K562 (cell line): ENCODE data around the gene NDUFA3. TPM values are rescaled to one million over a fixed set of nuclear protein-coding genes. Genes with fewer than 3 reads are reported as not detected.

Experiments
- CBFA2T2 ChIP-seq: fragments of 450-650 bp; conservative IDR thresholded peaks from 2 replicates; pipeline ENCODE4 v1.6.1; 2017; ENCODE audit warnings: mild to moderate bottlenecking
- FOXJ3 ChIP-seq: sonication (generic); formaldehyde crosslinking; IDR thresholded peaks from 2 replicates; pipeline ENCODE4 v1.4.0; 2020; ENCODE audit warnings: mild to moderate bottlenecking, missing genetic modification reagents
- RFX1 ChIP-seq: fragments of 450-650 bp; IDR thresholded peaks from 2 replicates; pipeline ENCODE4 v1.6.1; 2016; ENCODE audit warnings: mild to moderate bottlenecking, moderate library complexity
- ZBED1 ChIP-seq: IDR thresholded peaks from 2 replicates; pipeline ENCODE4 v1.6.1; 2014
- ZBTB11 ChIP-seq, 3 experiments: fragments of 200-800 bp in 1 of 3; fragments of 250-450 bp in 1 of 3; fragments of 450-650 bp in 1 of 3; sonication (Bioruptor Pico) in 1 of 3; sonication (Bioruptor generic) in 1 of 3; formaldehyde crosslinking in 1 of 3; IDR thresholded peaks; 2 replicates each; pipeline versions ENCODE4 v1.6.1 to v1.8.0; 2016 to 2022; ENCODE audit warnings: mild to moderate bottlenecking in 2 of 3, missing genetic modification characterization in 2 of 3, missing compliant biosample characterization in 1 of 3, moderate library complexity in 1 of 3
- ZBTB8A ChIP-seq: fragments of 450-650 bp; IDR thresholded peaks from 2 replicates; pipeline ENCODE4 v1.6.1; 2018; ENCODE audit warnings: mild to moderate bottlenecking, moderate library complexity; ENCODE audit not compliant: partially characterized antibody
- polyA plus RNA-seq, 8 experiments: library from polyadenylated mRNA; depleted of rRNA in 4 of 8; stranded (reverse) in 5 of 8; unstranded in 3 of 8; fragments of >200 nt; fragmentation: Nextera tagmentation in 2 of 8; fragmentation: Illumina TruSeq in 1 of 8; extraction: Ambion mirVana in 2 of 8; extraction: Trizol in 1 of 8; gene quantifications; 2 replicates each; pipeline versions ENCODE4 v1.2.1 to v1.2.3, GENCODE V29; 2011 to 2014; ENCODE audit warnings: inconsistent platforms in 1 of 8, missing spikeins in 1 of 8
- total RNA-seq, 7 experiments: library from RNA; depleted of rRNA in 6 of 7; stranded (reverse); fragments of >200 nt in 6 of 7; fragmentation: Illumina TruSeq in 2 of 7; extraction: Trizol in 2 of 7; gene quantifications; 2 replicates each; pipeline versions ENCODE4 v1.2.1 to v1.2.3, GENCODE V29; 2011 to 2021; ENCODE audit warnings: low replicate concordance in 1 of 7
- TF ChIP-seq, protein P1 (sequence below): fragments of 250-450 bp; sonication (Bioruptor Pico); IDR thresholded peaks from 2 replicates; pipeline ENCODE4 v1.9.0; 2021; ENCODE audit warnings: mild to moderate bottlenecking
- TF ChIP-seq, protein P2 (sequence below): sonication (generic); formaldehyde crosslinking; IDR thresholded peaks from 2 replicates; pipeline ENCODE4 v1.8.0; 2022; ENCODE audit warnings: mild to moderate bottlenecking, missing genetic modification reagents
- TF ChIP-seq, protein P3 (sequence below): sonication (generic); formaldehyde crosslinking; IDR thresholded peaks from 2 replicates; pipeline ENCODE4 v1.5.0; 2020; ENCODE audit warnings: missing genetic modification reagents
- TF ChIP-seq, protein P4 (sequence below): fragments of 200-800 bp; sonication (Bioruptor generic); IDR thresholded peaks from 2 replicates; pipeline ENCODE4 v1.6.1; 2016; ENCODE audit warnings: missing genetic modification characterization, missing compliant biosample characterization

Gene NDUFA3
- total and polyA plus RNA-seq, 9 of the 15 experiments (the other 6 are each of a cell fraction or from before 2014, with no cell fraction given): 39.2 to 279 (median 138) TPM

DNA sequence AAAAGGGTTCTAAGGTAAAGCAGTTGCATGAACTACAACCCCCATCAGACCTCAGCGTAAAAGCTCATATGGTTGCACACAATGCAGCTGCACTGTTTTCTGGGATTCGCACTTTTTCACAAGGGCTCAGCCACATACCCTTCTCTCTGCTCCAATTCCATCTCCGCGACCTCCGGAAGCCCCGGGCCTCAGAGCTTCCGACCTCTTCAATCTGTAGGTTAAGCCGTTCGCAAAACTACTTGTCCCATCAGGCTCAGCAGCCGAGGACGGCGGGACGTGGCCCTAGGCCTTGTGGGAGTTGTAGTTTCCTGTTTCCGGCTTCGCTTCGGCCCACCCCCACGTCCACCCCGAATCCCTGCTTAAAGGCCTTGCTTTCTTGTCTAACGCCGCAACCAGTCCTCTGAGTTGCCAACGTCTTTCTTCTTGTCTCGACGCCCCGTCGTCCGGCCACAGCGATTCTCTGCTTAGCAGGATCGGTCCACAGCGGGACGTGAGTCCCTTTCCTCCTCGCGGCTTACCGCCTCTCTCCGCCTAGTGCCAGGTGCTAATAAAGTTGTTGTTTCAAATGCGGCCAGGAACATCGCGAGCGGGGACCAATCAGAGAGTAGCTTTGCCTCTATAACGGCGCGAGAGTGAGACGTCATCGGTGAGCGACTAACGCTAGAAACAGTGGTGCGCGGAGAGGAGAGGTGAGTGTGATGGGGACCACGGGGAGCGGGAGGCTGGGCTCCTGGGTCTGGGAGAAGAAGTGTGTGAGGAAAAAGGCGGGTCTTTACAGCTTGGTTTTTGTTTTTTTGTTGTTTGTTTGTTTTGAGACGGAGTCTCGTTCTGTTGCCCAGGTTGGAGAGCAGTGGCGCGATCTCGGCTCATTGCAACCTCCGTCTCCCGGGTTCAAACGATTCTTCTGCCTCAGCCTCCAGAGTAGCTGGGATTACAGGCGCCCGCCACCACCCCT lies 12.7 kb downstream of the NDUFA3 start, which contains the start of the genes PRPF31 and TFPT (continued):
- peak; percentile 54 for TF ChIP-seq ZBTB8A
- peak in 1 of 3 experiments; percentile 85; a peak in 2 of 6 replicates for TF ChIP-seq ZBTB11 (CRISPR knock-in tag; IDR thresholded peaks at IDR 0.05)
- TF ChIP-seq, protein P1, sequence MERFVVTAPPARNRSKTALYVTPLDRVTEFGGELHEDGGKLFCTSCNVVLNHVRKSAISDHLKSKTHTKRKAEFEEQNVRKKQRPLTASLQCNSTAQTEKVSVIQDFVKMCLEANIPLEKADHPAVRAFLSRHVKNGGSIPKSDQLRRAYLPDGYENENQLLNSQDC (CRISPR knock-in tag): no peak
- TF ChIP-seq, protein P2, sequence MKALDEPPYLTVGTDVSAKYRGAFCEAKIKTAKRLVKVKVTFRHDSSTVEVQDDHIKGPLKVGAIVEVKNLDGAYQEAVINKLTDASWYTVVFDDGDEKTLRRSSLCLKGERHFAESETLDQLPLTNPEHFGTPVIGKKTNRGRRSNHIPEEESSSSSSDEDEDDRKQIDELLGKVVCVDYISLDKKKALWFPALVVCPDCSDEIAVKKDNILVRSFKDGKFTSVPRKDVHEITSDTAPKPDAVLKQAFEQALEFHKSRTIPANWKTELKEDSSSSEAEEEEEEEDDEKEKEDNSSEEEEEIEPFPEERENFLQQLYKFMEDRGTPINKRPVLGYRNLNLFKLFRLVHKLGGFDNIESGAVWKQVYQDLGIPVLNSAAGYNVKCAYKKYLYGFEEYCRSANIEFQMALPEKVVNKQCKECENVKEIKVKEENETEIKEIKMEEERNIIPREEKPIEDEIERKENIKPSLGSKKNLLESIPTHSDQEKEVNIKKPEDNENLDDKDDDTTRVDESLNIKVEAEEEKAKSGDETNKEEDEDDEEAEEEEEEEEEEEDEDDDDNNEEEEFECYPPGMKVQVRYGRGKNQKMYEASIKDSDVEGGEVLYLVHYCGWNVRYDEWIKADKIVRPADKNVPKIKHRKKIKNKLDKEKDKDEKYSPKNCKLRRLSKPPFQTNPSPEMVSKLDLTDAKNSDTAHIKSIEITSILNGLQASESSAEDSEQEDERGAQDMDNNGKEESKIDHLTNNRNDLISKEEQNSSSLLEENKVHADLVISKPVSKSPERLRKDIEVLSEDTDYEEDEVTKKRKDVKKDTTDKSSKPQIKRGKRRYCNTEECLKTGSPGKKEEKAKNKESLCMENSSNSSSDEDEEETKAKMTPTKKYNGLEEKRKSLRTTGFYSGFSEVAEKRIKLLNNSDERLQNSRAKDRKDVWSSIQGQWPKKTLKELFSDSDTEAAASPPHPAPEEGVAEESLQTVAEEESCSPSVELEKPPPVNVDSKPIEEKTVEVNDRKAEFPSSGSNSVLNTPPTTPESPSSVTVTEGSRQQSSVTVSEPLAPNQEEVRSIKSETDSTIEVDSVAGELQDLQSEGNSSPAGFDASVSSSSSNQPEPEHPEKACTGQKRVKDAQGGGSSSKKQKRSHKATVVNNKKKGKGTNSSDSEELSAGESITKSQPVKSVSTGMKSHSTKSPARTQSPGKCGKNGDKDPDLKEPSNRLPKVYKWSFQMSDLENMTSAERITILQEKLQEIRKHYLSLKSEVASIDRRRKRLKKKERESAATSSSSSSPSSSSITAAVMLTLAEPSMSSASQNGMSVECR: peak; percentile 83
- no peak for TF ChIP-seq RFX1
- no peak for TF ChIP-seq FOXJ3 (CRISPR knock-in tag)
- TF ChIP-seq ZBED1: 0 out of 2 replicates have a peak, but pooled peaks have one; percentile 26
- no peak for TF ChIP-seq CBFA2T2
- TF ChIP-seq, protein P3, sequence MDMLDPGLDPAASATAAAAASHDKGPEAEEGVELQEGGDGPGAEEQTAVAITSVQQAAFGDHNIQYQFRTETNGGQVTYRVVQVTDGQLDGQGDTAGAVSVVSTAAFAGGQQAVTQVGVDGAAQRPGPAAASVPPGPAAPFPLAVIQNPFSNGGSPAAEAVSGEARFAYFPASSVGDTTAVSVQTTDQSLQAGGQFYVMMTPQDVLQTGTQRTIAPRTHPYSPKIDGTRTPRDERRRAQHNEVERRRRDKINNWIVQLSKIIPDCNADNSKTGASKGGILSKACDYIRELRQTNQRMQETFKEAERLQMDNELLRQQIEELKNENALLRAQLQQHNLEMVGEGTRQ (CRISPR knock-in tag): no peak
- TF ChIP-seq, protein P4, sequence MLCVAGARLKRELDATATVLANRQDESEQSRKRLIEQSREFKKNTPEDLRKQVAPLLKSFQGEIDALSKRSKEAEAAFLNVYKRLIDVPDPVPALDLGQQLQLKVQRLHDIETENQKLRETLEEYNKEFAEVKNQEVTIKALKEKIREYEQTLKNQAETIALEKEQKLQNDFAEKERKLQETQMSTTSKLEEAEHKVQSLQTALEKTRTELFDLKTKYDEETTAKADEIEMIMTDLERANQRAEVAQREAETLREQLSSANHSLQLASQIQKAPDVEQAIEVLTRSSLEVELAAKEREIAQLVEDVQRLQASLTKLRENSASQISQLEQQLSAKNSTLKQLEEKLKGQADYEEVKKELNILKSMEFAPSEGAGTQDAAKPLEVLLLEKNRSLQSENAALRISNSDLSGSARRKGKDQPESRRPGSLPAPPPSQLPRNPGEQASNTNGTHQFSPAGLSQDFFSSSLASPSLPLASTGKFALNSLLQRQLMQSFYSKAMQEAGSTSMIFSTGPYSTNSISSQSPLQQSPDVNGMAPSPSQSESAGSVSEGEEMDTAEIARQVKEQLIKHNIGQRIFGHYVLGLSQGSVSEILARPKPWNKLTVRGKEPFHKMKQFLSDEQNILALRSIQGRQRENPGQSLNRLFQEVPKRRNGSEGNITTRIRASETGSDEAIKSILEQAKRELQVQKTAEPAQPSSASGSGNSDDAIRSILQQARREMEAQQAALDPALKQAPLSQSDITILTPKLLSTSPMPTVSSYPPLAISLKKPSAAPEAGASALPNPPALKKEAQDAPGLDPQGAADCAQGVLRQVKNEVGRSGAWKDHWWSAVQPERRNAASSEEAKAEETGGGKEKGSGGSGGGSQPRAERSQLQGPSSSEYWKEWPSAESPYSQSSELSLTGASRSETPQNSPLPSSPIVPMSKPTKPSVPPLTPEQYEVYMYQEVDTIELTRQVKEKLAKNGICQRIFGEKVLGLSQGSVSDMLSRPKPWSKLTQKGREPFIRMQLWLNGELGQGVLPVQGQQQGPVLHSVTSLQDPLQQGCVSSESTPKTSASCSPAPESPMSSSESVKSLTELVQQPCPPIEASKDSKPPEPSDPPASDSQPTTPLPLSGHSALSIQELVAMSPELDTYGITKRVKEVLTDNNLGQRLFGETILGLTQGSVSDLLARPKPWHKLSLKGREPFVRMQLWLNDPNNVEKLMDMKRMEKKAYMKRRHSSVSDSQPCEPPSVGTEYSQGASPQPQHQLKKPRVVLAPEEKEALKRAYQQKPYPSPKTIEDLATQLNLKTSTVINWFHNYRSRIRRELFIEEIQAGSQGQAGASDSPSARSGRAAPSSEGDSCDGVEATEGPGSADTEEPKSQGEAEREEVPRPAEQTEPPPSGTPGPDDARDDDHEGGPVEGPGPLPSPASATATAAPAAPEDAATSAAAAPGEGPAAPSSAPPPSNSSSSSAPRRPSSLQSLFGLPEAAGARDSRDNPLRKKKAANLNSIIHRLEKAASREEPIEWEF: no peak
